ENCODE data around the gene SERPINF2. TPM values are rescaled to one million over a fixed set of nuclear protein-coding genes. Genes with fewer than 3 reads are reported as not detected.

The SERPINF2 gene
- polyA plus RNA-seq, 1 experiment: 0.02 TPM

DNA sequence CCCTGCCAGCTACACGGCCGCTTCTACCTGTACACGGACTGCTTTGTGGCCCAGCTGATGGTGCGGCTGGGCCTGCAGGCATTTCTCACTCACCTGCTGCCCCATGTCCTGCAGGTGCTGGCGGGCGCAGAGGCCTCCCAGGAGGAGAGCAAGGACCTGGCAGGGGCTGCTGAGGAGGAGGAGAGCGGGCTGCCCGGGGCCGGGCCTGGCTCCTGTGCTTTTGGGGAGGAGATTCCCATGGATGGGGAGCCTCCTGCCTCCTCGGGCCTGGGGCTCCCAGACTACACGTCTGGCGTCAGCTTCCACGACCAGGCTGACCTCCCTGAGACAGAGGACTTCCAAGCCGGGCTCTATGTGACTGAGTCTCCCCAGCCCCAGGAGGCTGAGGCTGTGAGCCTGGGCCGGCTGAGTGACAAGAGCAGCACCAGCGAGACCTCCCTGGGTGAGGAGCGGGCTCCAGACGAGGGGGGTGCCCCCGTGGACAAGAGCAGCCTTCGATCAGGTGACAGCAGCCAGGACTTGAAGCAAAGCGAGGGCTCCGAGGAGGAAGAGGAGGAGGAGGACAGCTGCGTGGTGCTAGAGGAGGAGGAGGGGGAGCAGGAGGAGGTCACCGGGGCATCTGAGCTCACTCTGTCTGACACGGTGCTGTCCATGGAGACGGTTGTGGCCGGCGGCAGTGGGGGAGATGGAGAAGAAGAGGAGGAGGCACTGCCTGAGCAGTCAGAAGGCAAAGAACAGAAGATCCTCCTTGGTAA is 14.6 kb upstream of the SERPINF2 start:
- POLR2A ChIA-PET: no interaction called here
- CTCF ChIA-PET: interaction anchor here (0.5 to 2.9 kb wide), 3 partner anchors 54 to 89 kb away, joined by 3 to 10 read pairs (median 3); no protein-coding TSS in a partner anchor

GRCh38 chr17:1729966-1730325 is 12.7 kb upstream of the SERPINF2 start:
- H3K27me3 ChIP-seq (ENCODE audit: control insufficient read depth, insufficient read depth, low read length): no peaks in the 10 kb centered on the region
- ChIA-PET POLR2A (interaction anchor here (0.5 kb wide), 1 partner anchor 9 kb away, joined by 4 read pairs; no protein-coding TSS in a partner anchor), CTCF (interaction anchor here (0.6 to 2.8 kb wide), 2 partner anchors 9 to 17 kb away, joined by 3 to 18 read pairs; no protein-coding TSS in a partner anchor)
- TF ChIP-seq, protein P1, sequence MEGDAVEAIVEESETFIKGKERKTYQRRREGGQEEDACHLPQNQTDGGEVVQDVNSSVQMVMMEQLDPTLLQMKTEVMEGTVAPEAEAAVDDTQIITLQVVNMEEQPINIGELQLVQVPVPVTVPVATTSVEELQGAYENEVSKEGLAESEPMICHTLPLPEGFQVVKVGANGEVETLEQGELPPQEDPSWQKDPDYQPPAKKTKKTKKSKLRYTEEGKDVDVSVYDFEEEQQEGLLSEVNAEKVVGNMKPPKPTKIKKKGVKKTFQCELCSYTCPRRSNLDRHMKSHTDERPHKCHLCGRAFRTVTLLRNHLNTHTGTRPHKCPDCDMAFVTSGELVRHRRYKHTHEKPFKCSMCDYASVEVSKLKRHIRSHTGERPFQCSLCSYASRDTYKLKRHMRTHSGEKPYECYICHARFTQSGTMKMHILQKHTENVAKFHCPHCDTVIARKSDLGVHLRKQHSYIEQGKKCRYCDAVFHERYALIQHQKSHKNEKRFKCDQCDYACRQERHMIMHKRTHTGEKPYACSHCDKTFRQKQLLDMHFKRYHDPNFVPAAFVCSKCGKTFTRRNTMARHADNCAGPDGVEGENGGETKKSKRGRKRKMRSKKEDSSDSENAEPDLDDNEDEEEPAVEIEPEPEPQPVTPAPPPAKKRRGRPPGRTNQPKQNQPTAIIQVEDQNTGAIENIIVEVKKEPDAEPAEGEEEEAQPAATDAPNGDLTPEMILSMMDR (IDR thresholded peaks at IDR 0.05; ENCODE audit: insufficient read depth, low read depth, low read length): no peak
- peaks cover 25% of the 10 kb centered on the region for H3K36me3 ChIP-seq (ENCODE audit: control insufficient read depth, insufficient read depth, low read length)
- DNase-seq (ENCODE audit: low read depth): no peak
- H3K4me3 ChIP-seq (ENCODE audit: low read depth, low read length): no peak overlapping the region

More for the DNA sequence above, 14.6 kb upstream of the SERPINF2 start:
- no peak for DNase-seq (ENCODE audit: low read depth)
- peaks cover 19% of the 10 kb centered on the region for H3K36me3 ChIP-seq (ENCODE audit: control insufficient read depth, insufficient read depth, low read length)
- TF ChIP-seq, protein P1 (IDR thresholded peaks at IDR 0.05; ENCODE audit: insufficient read depth, low read depth, low read length): no peak
- H3K27me3 ChIP-seq (ENCODE audit: control insufficient read depth, insufficient read depth, low read length): no peaks in the 10 kb centered on the region
- no peak overlapping the region for H3K4me3 ChIP-seq (ENCODE audit: low read depth, low read length)

DNA sequence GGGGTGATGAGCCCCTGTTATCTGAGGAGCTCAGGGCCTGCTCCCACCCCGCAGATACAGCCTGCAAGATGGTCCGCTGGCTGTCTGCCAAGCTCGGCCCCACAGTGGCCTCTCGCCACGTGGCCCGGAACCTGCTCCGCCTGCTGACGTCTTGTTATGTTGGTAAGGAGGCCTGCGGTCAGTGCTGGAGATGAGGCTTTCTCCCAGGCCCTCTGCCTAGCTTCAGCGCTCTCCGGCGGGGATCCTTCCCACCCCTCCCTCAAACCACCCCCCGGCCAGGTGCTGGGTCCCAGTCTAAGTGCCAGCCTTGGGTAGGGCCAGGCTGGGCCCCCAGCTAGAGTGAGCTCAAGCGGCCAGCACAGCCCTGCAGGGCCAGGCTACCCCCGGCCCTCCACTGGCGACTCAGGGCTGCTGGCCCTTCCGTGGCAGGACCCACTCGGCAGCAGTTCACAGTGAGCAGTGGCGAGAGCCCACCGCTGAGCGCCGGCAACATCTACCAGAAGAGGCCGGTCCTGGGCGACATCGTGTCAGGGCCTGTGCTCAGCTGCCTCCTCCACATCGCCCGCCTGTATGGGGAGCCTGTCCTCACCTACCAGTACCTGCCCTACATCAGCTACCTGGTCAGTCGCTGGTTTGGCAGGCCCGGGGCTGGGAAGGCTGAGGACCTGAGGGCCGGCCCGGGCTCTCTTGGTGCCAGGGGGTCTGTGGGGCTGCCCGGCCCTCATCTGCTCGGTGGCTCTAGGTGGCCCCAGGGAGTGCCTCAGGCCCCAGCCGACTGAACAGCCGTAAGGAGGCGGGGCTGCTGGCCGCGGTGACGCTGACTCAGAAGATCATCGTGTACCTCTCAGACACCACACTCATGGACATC is 12.1 kb upstream of the SERPINF2 start:
- POLR2A ChIA-PET: interaction anchor here (0.5 kb wide), 1 partner anchor 10 kb away, joined by 4 read pairs; no protein-coding TSS in a partner anchor
- CTCF ChIA-PET: interaction anchor here (1.6 to 2.8 kb wide), 2 partner anchors 10 to 61 kb away, joined by 3 to 18 read pairs; no protein-coding TSS in a partner anchor

DNA sequence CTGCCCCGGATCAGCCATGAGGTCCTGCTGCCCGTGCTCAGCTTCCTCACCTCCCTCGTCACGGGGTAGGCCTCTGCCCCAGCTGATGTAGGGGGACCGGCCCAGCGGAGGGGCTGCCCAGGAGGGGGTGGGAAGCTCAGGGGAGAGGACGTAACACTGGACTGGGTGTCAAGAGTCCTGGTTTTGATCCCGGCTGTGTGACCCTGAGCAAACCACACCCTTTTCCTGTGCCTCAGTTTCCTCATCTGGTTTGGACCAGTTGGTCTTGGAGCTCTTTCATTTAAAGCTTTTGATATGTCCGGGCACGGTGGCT is 11.5 kb upstream of the SERPINF2 start:
- no peaks in the 10 kb centered on the region for H3K27me3 ChIP-seq (ENCODE audit: control insufficient read depth, insufficient read depth, low read length)
- CTCF ChIA-PET: interaction anchor here (1.6 to 2.8 kb wide), 2 partner anchors 10 to 62 kb away, joined by 3 to 18 read pairs; no protein-coding TSS in a partner anchor
- peaks cover 22% of the 10 kb centered on the region for H3K36me3 ChIP-seq (ENCODE audit: control insufficient read depth, insufficient read depth, low read length)
- POLR2A ChIA-PET: no interaction called here
- DNase-seq (ENCODE audit: low read depth): no peak
- TF ChIP-seq, protein P1 (IDR thresholded peaks at IDR 0.05; ENCODE audit: insufficient read depth, low read depth, low read length): no peak
- no peak overlapping the region for H3K4me3 ChIP-seq (ENCODE audit: low read depth, low read length)

More for the DNA sequence above, 12.1 kb upstream of the SERPINF2 start:
- TF ChIP-seq, protein P1 (IDR thresholded peaks at IDR 0.05; ENCODE audit: insufficient read depth, low read depth, low read length): no peak
- Histone ChIP-seq H3K36me3 (ENCODE audit: control insufficient read depth, insufficient read depth, low read length) (peaks cover 25% of the 10 kb centered on the region), H3K4me3 (ENCODE audit: low read depth, low read length) (no peak overlapping the region), H3K27me3 (ENCODE audit: control insufficient read depth, insufficient read depth, low read length) (no peaks in the 10 kb centered on the region)
- peak; percentile 28 for DNase-seq (ENCODE audit: low read depth)
